GM20431 (cell line): ENCODE measurements around the gene POMGNT2.
"Not testable (repeated sequence)": the region's sequence is repeated elsewhere in the genome, so short reads cannot be mapped to it uniquely, and the experiment has no call there.

Experiments used
- in situ Hi-C: fragments of 300-500 bp; cut with MseI, MboI; formaldehyde crosslinking; loops from one replicate; pipeline ENCODE4 v1.15.0; 2020; ENCODE audit warnings: low sequenced_read_pairs; ENCODE audit not compliant: unreplicated experiment

The POMGNT2 gene

GRCh38 chr3:43055806-43056770 lies 49.8 kb downstream of the POMGNT2 start:
- in situ Hi-C loops: no loop called here

- in situ Hi-C loops: no loop called here
Observed at GRCh38 chr3:43055393-43055792, 50.5 kb downstream of the POMGNT2 start.

GRCh38 chr3:43054754-43055153 lies 51.1 kb downstream of the POMGNT2 start:
- in situ Hi-C loops: no loop called here

GRCh38 chr3:43053291-43053690 lies 52.6 kb downstream of the POMGNT2 start:
- in situ Hi-C loops: no loop called here

- in situ Hi-C loops: no loop called here
Observed at GRCh38 chr3:43048470-43048869, 57.4 kb downstream of the POMGNT2 start.

DNA sequence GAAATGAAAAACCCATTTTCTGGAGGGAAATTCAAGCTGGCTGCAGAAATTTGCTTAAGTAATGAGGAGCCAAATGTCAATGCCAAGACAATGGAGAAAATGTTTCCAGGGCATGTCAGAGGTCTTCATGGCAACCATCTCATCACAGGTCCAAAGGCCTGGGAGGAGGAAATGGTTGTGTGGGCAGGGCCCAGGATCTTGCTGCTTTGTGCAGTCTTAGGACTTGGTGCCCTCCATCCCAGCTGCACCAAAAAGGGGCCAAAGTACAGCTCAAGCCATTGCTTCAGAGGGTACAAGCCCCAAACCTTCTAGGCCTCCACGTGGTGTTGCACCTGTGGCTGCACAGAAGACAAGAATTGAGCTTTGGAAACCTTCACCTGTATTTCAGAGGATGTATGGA lies 59.3 kb downstream of the POMGNT2 start:
- in situ Hi-C loops: no loop called here

DNA sequence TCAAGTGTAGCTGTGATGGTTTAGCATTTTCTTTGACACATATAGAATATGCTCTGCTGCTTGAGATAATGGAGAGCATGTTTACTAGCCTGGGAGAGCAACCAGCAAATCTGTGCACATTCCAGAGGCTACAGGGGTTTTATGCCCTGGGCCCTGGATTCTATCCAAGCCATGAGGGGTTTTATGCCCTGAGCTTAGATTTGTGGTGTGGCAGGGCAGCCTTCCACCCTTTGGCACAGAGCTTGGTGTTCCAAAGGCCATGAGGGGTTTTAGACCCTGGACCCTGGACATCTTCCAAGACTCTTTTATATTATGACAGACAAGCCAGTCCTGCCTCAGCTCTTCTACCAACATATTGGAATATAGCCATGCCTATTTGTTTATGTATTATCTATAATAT lies 60.8 kb downstream of the POMGNT2 start:
- in situ Hi-C loops: not testable (repeated sequence)

GRCh38 chr3:43043793-43044192 lies 62.1 kb downstream of the POMGNT2 start:
- in situ Hi-C loops: no loop called here

- in situ Hi-C loops: no loop called here
Observed at GRCh38 chr3:43043071-43043766, 62.7 kb downstream of the POMGNT2 start.

GRCh38 chr3:43041517-43041916 lies 64.4 kb downstream of the POMGNT2 start:
- in situ Hi-C loops: no loop called here

GRCh38 chr3:43038010-43038409 lies 67.9 kb downstream of the POMGNT2 start:
- in situ Hi-C loops: no loop called here

DNA sequence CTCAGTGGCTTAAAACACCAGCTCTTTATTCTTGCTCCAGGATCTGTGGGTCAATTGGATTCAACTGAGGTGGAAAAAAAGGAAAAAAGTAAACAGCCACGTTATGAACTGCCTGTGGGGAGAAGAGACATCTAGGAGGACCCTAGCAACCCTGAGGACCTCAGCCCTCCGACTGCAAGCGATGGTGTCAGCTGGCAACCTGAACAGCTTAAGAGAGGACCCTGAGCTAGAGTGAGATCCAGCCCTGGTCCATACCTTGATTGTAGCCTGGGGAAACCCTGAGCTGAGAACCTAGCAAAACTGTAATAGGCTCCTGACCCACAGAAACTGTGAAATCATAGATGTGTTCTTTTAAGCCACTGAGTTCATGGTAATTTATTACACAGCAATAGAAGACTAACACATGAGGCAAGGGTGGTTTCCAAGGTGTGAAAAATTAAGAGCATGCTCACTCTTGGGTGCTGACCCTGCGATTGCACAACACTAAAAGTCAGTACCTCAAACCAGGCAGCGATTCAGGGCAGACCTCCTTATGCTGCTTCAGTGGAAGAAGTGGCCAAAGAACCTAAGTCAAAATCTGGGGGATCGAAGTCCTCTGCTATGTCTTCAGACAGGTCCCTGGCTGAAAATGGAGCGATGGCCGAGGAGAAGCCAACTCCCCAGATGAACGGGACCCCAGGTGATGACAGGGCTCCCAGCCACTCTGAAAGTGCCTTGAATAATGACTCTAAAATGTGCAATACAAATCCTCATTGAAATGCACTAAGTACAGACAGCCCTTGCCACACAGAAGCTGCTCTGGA lies 69.1 kb downstream of the POMGNT2 start:
- in situ Hi-C loops: no loop called here

GRCh38 chr3:43035801-43036365 lies 70.0 kb downstream of the POMGNT2 start:
- in situ Hi-C loops: no loop called here

DNA sequence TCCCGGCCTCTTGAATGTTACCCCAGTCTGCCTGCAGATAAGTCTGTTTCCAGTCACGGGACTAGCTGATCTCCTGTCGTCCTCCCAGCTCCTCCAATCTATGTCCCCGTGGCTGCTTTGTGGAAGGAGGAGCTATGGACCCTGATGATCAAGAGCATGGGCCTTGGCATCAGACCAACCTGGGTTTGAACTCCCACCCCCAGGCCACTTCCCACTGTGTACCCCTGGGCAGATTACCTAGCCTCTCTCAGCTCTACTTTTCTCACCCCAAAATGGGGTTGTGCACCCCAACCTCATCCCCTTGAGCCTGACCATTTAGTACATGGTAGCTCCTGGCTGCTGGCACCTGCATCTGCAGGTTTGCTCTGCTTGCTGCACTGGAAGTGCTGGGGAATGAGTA lies 71.0 kb downstream of the POMGNT2 start:
- in situ Hi-C loops: no loop called here

DNA sequence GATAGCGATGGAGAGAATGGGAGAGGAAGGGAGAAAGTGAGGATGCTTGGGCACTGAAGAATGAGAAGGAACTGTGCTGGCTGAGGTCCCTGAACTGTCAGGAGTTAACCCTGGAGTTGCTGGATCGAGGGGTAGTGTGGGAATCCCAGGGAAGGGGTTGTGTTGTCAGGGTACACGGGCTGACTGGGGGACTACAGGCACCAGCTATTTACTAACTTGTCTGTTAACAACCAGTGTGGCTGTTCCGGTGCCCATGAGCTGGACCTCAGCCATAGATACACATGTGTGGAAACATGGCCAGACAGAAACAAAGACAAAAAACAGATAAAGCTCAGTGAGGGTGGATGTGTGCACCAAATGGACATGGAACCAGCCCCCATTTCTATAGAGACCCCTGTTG lies 71.7 kb downstream of the POMGNT2 start:
- in situ Hi-C loops: no loop called here

- in situ Hi-C loops: no loop called here
Observed at GRCh38 chr3:43032646-43033628, 72.9 kb downstream of the POMGNT2 start.

- in situ Hi-C loops: no loop called here
Observed at GRCh38 chr3:43031889-43032545, 73.9 kb downstream of the POMGNT2 start.

GRCh38 chr3:43031485-43031884 lies 74.4 kb downstream of the POMGNT2 start:
- in situ Hi-C loops: no loop called here
